K562 (cell line): ENCODE measurements around the gene TIMM44. TPM values are rescaled to one million over a fixed set of nuclear protein-coding genes. Genes with fewer than 3 reads are reported as not detected.

ENCODE experiments used
- ATF2 ChIP-seq: sonication (generic); formaldehyde crosslinking; IDR thresholded peaks from 2 replicates; pipeline ENCODE4 v1.8.1; 2022; ENCODE audit warnings: missing genetic modification reagents
- CBX3 ChIP-seq, 2 experiments: IDR thresholded peaks; 1 replicate in 1 of 2; 2 replicates in 1 of 2; pipeline ENCODE4 v1.6.1; 2012; ENCODE audit warnings: inconsistent platforms in 2 of 2, low read length in 2 of 2, borderline replicate concordance in 1 of 2, control low read depth in 1 of 2
- ELF4 ChIP-seq: fragments of 450-650 bp; formaldehyde crosslinking; IDR thresholded peaks from 2 replicates; pipeline ENCODE4 v1.4.0; 2022; ENCODE audit warnings: missing genetic modification characterization
- HBP1 ChIP-seq: fragments of 450-650 bp; formaldehyde crosslinking; IDR thresholded peaks from 2 replicates; pipeline ENCODE4 v1.4.0; 2022; ENCODE audit warnings: missing genetic modification characterization
- L3MBTL2 ChIP-seq: fragments of 450-650 bp; IDR thresholded peaks from 2 replicates; pipeline ENCODE4 v1.6.1; 2016; ENCODE audit warnings: mild to moderate bottlenecking, moderate library complexity
- MECOM ChIP-seq: fragments of 250-450 bp; sonication (Bioruptor Pico); IDR thresholded peaks from 2 replicates; pipeline ENCODE4 v1.8.0; 2022; ENCODE audit warnings: inconsistent platforms
- MEIS2 ChIP-seq: fragments of 450-650 bp; IDR thresholded peaks from 2 replicates; pipeline ENCODE4 v1.6.1; 2014; ENCODE audit warnings: mild to moderate bottlenecking; ENCODE audit not compliant: partially characterized antibody
- PKNOX1 ChIP-seq: fragments of 450-650 bp; IDR thresholded peaks from 2 replicates; pipeline ENCODE4 v1.6.1; 2016
- RCOR1 ChIP-seq, 2 experiments: IDR thresholded peaks; 2 replicates each; pipeline ENCODE4 v1.6.1; 2012; ENCODE audit warnings: low read depth in 2 of 2, low read length in 2 of 2, borderline replicate concordance in 1 of 2, improper control_type of control experiment in 1 of 2
- SNRNP70 ChIP-seq: fragments of 200-400 bp; formaldehyde crosslinking; optimal IDR thresholded peaks from 2 replicates; pipeline ENCODE3; 2017; ENCODE audit warnings: low read depth, low read length
- THRB ChIP-seq: fragments of 450-650 bp; formaldehyde crosslinking; conservative IDR thresholded peaks from 2 replicates; pipeline ENCODE4 v1.4.0; 2022; ENCODE audit warnings: mild to moderate bottlenecking, missing genetic modification characterization
- ZFP91 ChIP-seq: sonication (generic); formaldehyde crosslinking; IDR thresholded peaks from 2 replicates; pipeline ENCODE4 v1.8.0; 2022; ENCODE audit warnings: mild to moderate bottlenecking, missing genetic modification reagents
- ZKSCAN1 ChIP-seq: fragments of 150-350 bp; IDR thresholded peaks from 2 replicates; pipeline ENCODE4 v1.6.1; 2016; ENCODE audit warnings: low read depth, low read length
- ZNF124 ChIP-seq: sonication (generic); formaldehyde crosslinking; IDR thresholded peaks from 2 replicates; pipeline ENCODE4 v1.8.1; 2022; ENCODE audit warnings: missing genetic modification reagents
- ZNF184 ChIP-seq: sonication (generic); formaldehyde crosslinking; IDR thresholded peaks from 2 replicates; pipeline ENCODE4 v1.5.0; 2020; ENCODE audit warnings: missing genetic modification reagents
- ZNF263 ChIP-seq: sonication (generic); formaldehyde crosslinking; IDR thresholded peaks from 2 replicates; pipeline ENCODE4 v1.8.0; 2022; ENCODE audit warnings: mild to moderate bottlenecking, missing genetic modification reagents, borderline replicate concordance
- polyA plus RNA-seq, 8 experiments: library from polyadenylated mRNA; depleted of rRNA in 4 of 8; stranded (reverse) in 5 of 8; unstranded in 3 of 8; fragments of >200 nt; fragmentation: Nextera tagmentation in 2 of 8; fragmentation: Illumina TruSeq in 1 of 8; extraction: Ambion mirVana in 2 of 8; extraction: Trizol in 1 of 8; gene quantifications; 2 replicates each; pipeline versions ENCODE4 v1.2.1 to v1.2.3, GENCODE V29; 2011 to 2014; ENCODE audit warnings: inconsistent platforms in 1 of 8, missing spikeins in 1 of 8
- total RNA-seq, 7 experiments: library from RNA; depleted of rRNA in 6 of 7; stranded (reverse); fragments of >200 nt in 6 of 7; fragmentation: Illumina TruSeq in 2 of 7; extraction: Trizol in 2 of 7; gene quantifications; 2 replicates each; pipeline versions ENCODE4 v1.2.1 to v1.2.3, GENCODE V29; 2011 to 2021; ENCODE audit warnings: low replicate concordance in 1 of 7

Gene TIMM44
- total and polyA plus RNA-seq, 9 of the 15 experiments (the other 6 are each of a cell fraction or from before 2014, with no cell fraction given): 10.3 to 231 (median 89.3) TPM

GRCh38 chr19:7920519-7921301, 22.8 kb downstream of the TIMM44 start (continued):
- TF ChIP-seq THRB: peak; percentile 87
- TF ChIP-seq PKNOX1: peak; percentile 81
- TF ChIP-seq ATF2: no peak
- TF ChIP-seq RCOR1 (IDR thresholded peaks at IDR 0.05; ENCODE audit: borderline replicate concordance in 1 of 2, low read depth in 2 of 2, low read length in 2 of 2): peak in 1 of 2 experiments; percentile 48; a peak in 2 of 4 replicates
- TF ChIP-seq ZNF263: no peak
- no peak for TF ChIP-seq ZNF184 (CRISPR knock-in tag)
- peak in 1 of 2 experiments; percentile 31; a peak in 1 of 3 replicates for TF ChIP-seq CBX3 (IDR thresholded peaks at IDR 0.05; ENCODE audit: borderline replicate concordance in 1 of 2, low read length in 2 of 2)
- peak; percentile 71; the same call in 1 of the 2 replicates for TF ChIP-seq HBP1 (CRISPR knock-in tag)
- TF ChIP-seq ELF4: peak; percentile 86
- TF ChIP-seq MECOM (CRISPR knock-in tag): no peak
- no peak for TF ChIP-seq SNRNP70
- peak; percentile 66 for TF ChIP-seq L3MBTL2
- no peak for TF ChIP-seq ZKSCAN1
- TF ChIP-seq ZNF124: no peak
- no peak for TF ChIP-seq MEIS2
- peak; percentile 57; the same call in 1 of the 2 replicates for TF ChIP-seq ZFP91
